GM11168 (cell line): ENCODE measurements around the gene NPS.

Source experiments
- in situ Hi-C: fragments of 300-500 bp; cut with MboI; formaldehyde crosslinking; loops from one replicate; pipeline ENCODE4 v1.12.0; 2022; ENCODE audit warnings: low sequenced_read_pairs; ENCODE audit not compliant: unreplicated experiment

Gene NPS

GRCh38 chr10:127553417-127553816 is 4.3 kb downstream of the NPS start:
- in situ Hi-C loops: no loop called here

GRCh38 chr10:127556916-127557315 is 7.8 kb downstream of the NPS start:
- in situ Hi-C loops: no loop called here

- in situ Hi-C loops: no loop called here
Observed at GRCh38 chr10:127561647-127562046, 12.5 kb downstream of the NPS start.

GRCh38 chr10:127563718-127564553 is 14.8 kb downstream of the NPS start:
- in situ Hi-C loops: no loop called here

- in situ Hi-C loops: no loop called here
Observed at GRCh38 chr10:127564644-127565043, 15.5 kb downstream of the NPS start.

- in situ Hi-C loops: no loop called here
Observed at GRCh38 chr10:127565583-127565982, 16.5 kb downstream of the NPS start.

- in situ Hi-C loops: no loop called here
Observed at GRCh38 chr10:127569210-127569609, 20.1 kb downstream of the NPS start.

- in situ Hi-C loops: no loop called here
Observed at GRCh38 chr10:127570036-127570435, 20.9 kb downstream of the NPS start.

- in situ Hi-C loops: no loop called here
Observed at GRCh38 chr10:127571386-127571785, 22.3 kb downstream of the NPS start.

GRCh38 chr10:127576051-127576450 is 26.9 kb downstream of the NPS start:
- in situ Hi-C loops: no loop called here

GRCh38 chr10:127576740-127577161 is 27.6 kb downstream of the NPS start:
- in situ Hi-C loops: no loop called here

GRCh38 chr10:127577376-127578258 is 28.5 kb downstream of the NPS start:
- in situ Hi-C loops: no loop called here

GRCh38 chr10:127578259-127578960 is 29.3 kb downstream of the NPS start:
- in situ Hi-C loops: no loop called here

GRCh38 chr10:127578961-127579305 is 29.8 kb downstream of the NPS start:
- in situ Hi-C loops: no loop called here

GRCh38 chr10:127579640-127580039 is 30.5 kb downstream of the NPS start:
- in situ Hi-C loops: no loop called here

GRCh38 chr10:127580822-127581221 is 31.7 kb downstream of the NPS start:
- in situ Hi-C loops: no loop called here

GRCh38 chr10:127585519-127586023 is 36.5 kb downstream of the NPS start:
- in situ Hi-C loops: no loop called here

GRCh38 chr10:127587668-127588365 is 38.7 kb downstream of the NPS start:
- in situ Hi-C loops: no loop called here

- in situ Hi-C loops: no loop called here
Observed at GRCh38 chr10:127592586-127592985, 43.5 kb downstream of the NPS start.

GRCh38 chr10:127600479-127600878 is 51.4 kb downstream of the NPS start:
- in situ Hi-C loops: no loop called here
